AG09319 (cell line): Measurements from ENCODE around the gene STAB2.

Experiments
- DNase-seq: peaks from one replicate; pipeline ENCODE4 v3.0.0-alpha.2; 2010; ENCODE audit warnings: low read depth; ENCODE audit errors: extremely low read depth
- TF ChIP-seq, protein P1 (sequence below): IDR thresholded peaks from 2 replicates; pipeline ENCODE4 v1.5.1; 2011; ENCODE audit warnings: low read depth, mild to moderate bottlenecking, inconsistent platforms, low read length, moderate library complexity

Gene STAB2, protein sequence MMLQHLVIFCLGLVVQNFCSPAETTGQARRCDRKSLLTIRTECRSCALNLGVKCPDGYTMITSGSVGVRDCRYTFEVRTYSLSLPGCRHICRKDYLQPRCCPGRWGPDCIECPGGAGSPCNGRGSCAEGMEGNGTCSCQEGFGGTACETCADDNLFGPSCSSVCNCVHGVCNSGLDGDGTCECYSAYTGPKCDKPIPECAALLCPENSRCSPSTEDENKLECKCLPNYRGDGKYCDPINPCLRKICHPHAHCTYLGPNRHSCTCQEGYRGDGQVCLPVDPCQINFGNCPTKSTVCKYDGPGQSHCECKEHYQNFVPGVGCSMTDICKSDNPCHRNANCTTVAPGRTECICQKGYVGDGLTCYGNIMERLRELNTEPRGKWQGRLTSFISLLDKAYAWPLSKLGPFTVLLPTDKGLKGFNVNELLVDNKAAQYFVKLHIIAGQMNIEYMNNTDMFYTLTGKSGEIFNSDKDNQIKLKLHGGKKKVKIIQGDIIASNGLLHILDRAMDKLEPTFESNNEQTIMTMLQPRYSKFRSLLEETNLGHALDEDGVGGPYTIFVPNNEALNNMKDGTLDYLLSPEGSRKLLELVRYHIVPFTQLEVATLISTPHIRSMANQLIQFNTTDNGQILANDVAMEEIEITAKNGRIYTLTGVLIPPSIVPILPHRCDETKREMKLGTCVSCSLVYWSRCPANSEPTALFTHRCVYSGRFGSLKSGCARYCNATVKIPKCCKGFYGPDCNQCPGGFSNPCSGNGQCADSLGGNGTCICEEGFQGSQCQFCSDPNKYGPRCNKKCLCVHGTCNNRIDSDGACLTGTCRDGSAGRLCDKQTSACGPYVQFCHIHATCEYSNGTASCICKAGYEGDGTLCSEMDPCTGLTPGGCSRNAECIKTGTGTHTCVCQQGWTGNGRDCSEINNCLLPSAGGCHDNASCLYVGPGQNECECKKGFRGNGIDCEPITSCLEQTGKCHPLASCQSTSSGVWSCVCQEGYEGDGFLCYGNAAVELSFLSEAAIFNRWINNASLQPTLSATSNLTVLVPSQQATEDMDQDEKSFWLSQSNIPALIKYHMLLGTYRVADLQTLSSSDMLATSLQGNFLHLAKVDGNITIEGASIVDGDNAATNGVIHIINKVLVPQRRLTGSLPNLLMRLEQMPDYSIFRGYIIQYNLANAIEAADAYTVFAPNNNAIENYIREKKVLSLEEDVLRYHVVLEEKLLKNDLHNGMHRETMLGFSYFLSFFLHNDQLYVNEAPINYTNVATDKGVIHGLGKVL (N-terminal part only)

GRCh38 chr12:103586791-103587370, at the start of gene STAB2:
TSS of gene STAB2 (plus strand) at chr12:103587273. CDS start at chr12:103587477, 204 bp downstream.
- no peak for DNase-seq
- TF ChIP-seq, protein P1, sequence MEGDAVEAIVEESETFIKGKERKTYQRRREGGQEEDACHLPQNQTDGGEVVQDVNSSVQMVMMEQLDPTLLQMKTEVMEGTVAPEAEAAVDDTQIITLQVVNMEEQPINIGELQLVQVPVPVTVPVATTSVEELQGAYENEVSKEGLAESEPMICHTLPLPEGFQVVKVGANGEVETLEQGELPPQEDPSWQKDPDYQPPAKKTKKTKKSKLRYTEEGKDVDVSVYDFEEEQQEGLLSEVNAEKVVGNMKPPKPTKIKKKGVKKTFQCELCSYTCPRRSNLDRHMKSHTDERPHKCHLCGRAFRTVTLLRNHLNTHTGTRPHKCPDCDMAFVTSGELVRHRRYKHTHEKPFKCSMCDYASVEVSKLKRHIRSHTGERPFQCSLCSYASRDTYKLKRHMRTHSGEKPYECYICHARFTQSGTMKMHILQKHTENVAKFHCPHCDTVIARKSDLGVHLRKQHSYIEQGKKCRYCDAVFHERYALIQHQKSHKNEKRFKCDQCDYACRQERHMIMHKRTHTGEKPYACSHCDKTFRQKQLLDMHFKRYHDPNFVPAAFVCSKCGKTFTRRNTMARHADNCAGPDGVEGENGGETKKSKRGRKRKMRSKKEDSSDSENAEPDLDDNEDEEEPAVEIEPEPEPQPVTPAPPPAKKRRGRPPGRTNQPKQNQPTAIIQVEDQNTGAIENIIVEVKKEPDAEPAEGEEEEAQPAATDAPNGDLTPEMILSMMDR = no peak

DNA sequence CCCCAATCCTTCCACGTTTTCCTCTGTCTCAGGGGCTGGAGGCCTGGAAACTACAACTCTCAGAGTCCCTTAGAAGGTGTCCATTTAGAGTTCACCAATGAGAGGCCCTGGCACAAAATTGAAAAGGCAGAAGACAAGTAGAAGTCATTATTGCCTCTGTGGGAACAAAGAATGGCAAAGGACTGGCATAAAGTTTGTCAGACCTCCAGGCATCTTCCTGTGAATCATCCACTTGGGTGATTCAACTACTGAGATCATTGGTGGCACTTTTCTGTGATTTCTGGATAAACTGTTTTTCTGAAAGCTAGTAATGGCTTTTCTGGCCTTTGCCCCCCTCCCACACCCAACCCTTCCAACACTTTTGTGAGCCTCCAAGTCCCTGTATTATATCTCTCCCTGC, 48.7 kb upstream of the STAB2 start:
- TF ChIP-seq, protein P1 = no peak
- no peak for DNase-seq

DNA sequence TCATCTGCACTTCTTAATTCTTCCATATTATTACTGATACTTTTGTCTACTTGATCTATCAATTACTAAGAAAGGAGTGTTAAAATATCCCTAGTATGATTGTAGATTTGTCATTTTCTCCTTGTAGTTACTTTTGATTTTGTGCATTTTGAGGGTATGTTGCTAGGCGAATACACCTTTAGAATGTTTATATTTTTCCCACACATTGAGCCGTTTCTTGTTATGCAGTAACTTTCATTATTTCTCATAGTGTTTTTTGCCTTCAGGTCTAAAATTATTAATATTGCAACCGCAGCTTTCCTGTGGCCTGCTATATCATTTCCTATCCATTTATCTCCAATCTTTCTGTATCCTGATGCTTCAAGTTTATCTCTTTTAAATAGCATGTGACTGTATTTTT, 46.8 kb upstream of the STAB2 start:
- DNase-seq = no peak
- TF ChIP-seq, protein P1 = no peak

GRCh38 chr12:103542078-103542477, 45.0 kb upstream of the STAB2 start:
- DNase-seq = no peak
- TF ChIP-seq, protein P1 = no peak

DNA sequence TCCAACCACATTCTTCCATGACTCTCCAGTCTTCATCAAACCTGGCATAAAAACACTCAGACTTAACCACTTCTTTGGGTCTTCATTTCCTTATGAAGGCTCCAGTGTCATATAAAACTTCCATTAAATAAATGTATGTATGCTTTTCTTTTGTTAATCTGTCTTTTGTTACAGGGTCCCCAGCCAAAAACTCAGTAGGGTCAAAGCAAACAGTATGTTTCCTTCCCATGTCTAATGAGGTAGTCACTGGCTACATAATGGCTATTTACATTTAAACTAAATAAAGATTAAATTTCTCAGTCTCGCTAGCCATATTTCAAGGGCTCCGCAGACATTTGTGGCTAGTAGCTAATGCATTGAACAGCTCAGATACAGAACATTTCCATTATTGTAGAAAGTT, 40.1 kb upstream of the STAB2 start:
- no peak for DNase-seq
- TF ChIP-seq, protein P1 = no peak

DNA sequence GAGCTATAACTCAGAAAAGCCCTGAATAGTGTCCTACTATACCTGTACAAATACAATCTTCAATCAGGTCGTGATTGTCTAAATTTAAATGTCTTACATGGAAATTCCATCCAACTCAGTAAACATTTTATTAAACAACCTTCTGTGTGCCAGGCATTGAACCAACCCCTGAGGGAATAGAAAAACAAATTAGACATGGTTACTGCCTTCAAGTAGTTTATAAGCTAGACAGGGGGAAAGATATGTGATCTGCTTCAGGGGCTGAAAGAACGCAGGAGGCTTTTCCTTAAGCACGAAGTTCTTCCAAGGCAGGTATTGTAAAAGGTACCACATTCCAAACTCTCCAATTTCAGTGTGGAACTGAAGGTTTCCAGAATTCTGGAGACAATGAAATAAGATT, 39.7 kb upstream of the STAB2 start:
- no peak for DNase-seq
- TF ChIP-seq, protein P1 = no peak
